GM12878 (cell line): ENCODE measurements around the gene CPNE4. TPM values are rescaled to one million over a fixed set of nuclear protein-coding genes. Genes with fewer than 3 reads are reported as not detected.

Experiments
- CHD4 ChIP-seq: fragments of 200-600 bp; sonication (generic); IDR thresholded peaks from 2 replicates; pipeline ENCODE4 v1.6.1; 2016; ENCODE audit warnings: mild to moderate bottlenecking
- CREM ChIP-seq: IDR thresholded peaks from 2 replicates; pipeline ENCODE4 v1.6.1; 2014; ENCODE audit warnings: antibody characterized with exemption, low read depth
- HDGF ChIP-seq: fragments of 450-650 bp; IDR thresholded peaks from 2 replicates; pipeline ENCODE4 v1.6.1; 2016; ENCODE audit warnings: antibody characterized with exemption
- IKZF2 ChIP-seq, 2 experiments: fragments of 450-650 bp; IDR thresholded peaks; 2 replicates each; pipeline ENCODE4 v1.6.1; 2017; ENCODE audit warnings: mild to moderate bottlenecking in 2 of 2, moderate library complexity in 2 of 2
- NFYB ChIP-seq: IDR thresholded peaks from 2 replicates; pipeline ENCODE4 v1.6.1; 2011; ENCODE audit warnings: low read depth, mild to moderate bottlenecking, low read length, improper control_type of control experiment, moderate library complexity; ENCODE audit not compliant: insufficient read depth
- NRF1 ChIP-seq: conservative IDR thresholded peaks from 2 replicates; pipeline ENCODE4 v1.6.1; 2011; ENCODE audit warnings: mild to moderate bottlenecking, low read depth, low read length, improper control_type of control experiment
- RAD21 ChIP-seq: IDR thresholded peaks from 2 replicates; pipeline ENCODE4 v1.6.1; 2011; ENCODE audit warnings: mild to moderate bottlenecking, low read depth, low read length, moderate library complexity; ENCODE audit not compliant: insufficient read depth
- RB1 ChIP-seq: fragments of 450-650 bp; formaldehyde crosslinking; IDR thresholded peaks from 2 replicates; pipeline ENCODE4 v1.6.1; 2017; ENCODE audit warnings: mild to moderate bottlenecking, borderline replicate concordance
- RBBP5 ChIP-seq: fragments of 200-600 bp; sonication (generic); conservative IDR thresholded peaks from 2 replicates; pipeline ENCODE4 v1.6.1; 2016
- SMARCA5 ChIP-seq: fragments of 450-650 bp; IDR thresholded peaks from 2 replicates; pipeline ENCODE4 v1.6.1; 2017; ENCODE audit warnings: mild to moderate bottlenecking
- SUPT20H ChIP-seq: IDR thresholded peaks from 2 replicates; pipeline ENCODE4 v1.6.1; 2011; ENCODE audit warnings: low read depth, mild to moderate bottlenecking, low read length, moderate library complexity, borderline replicate concordance; ENCODE audit not compliant: control insufficient read depth
- ZNF24 ChIP-seq: fragments of 450-650 bp; IDR thresholded peaks from 2 replicates; pipeline ENCODE4 v1.6.1; 2017; ENCODE audit warnings: antibody characterized with exemption, mild to moderate bottlenecking
- ZNF274 ChIP-seq: IDR thresholded peaks from one replicate; pipeline ENCODE4 v1.8.0; 2011; ENCODE audit not compliant: insufficient read length, insufficient read depth
- polyA plus RNA-seq, 11 experiments: library from polyadenylated mRNA; depleted of rRNA in 4 of 11; unstranded in 6 of 11; stranded (reverse) in 5 of 11; fragments of >200 nt; fragmentation: Nextera tagmentation in 4 of 11; fragmentation: Illumina TruSeq in 1 of 11; extraction: Ambion mirVana in 4 of 11; extraction: Trizol in 1 of 11; gene quantifications; 1 replicate in 1 of 11; 2 replicates in 10 of 11; pipeline versions ENCODE4 v1.2.1 to v1.2.3, GENCODE V29; 2011 to 2016; ENCODE audit warnings: inconsistent platforms in 2 of 11, missing spikeins in 2 of 11, low read depth in 1 of 11
- total RNA-seq, 4 experiments: library from RNA; depleted of rRNA in 3 of 4; stranded (reverse); fragments of >200 nt in 3 of 4; fragmentation: Illumina TruSeq in 1 of 4; extraction: Trizol in 1 of 4; gene quantifications; 2 replicates each; pipeline versions ENCODE4 v1.2.1 to v1.2.3, GENCODE V29; 2013 to 2021
- TF ChIP-seq, protein P1 (sequence below): fragments of 450-650 bp; IDR thresholded peaks from 2 replicates; pipeline ENCODE4 v1.6.1; 2014; ENCODE audit warnings: mild to moderate bottlenecking

Gene CPNE4
- total and polyA plus RNA-seq, 10 of the 15 experiments (the other 5 are each of a cell fraction or from before 2014, with no cell fraction given), result 0.17 to 1.9 (median 0.48) TPM; not detected in 1

DNA sequence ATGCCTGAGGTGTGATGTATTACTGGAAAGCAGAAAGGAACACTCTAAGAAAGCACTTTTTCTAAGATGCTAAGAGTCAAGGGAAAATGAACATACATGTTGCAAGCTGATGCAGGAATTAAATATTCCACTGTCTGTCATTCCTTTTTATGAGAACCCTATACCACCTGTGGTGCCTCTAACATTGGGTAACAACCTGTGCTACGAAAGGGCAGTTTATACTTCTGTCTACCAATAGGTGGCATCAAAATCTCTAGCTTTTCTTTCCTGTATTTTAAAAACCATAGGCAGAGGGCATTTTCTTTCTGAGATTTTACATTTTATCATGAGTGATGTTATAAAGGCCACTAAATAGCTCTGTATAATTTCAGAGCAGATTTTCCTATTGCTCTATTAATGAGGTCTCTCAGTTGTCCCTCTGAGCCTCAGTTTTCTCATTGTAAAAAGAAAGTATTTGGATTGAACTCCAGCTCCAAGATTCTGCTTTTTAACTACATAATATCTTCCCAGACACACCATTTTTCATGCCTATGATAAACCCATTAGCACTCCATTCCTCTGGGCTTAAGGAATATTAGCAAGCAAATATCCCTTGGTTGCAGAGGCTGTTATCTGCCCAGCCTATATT is 3.5 kb upstream of the CPNE4 start (continued):
- TF ChIP-seq NRF1, result no peak
- TF ChIP-seq CHD4, result no peak
- no peak for TF ChIP-seq RB1
- no peak for TF ChIP-seq NFYB
- no peak for TF ChIP-seq ZNF24
- TF ChIP-seq IKZF2 (IDR thresholded peaks at IDR 0.05), result no peak
- TF ChIP-seq RBBP5, result no peak
- TF ChIP-seq HDGF, result no peak
- TF ChIP-seq ZNF274, result no peak
- TF ChIP-seq, protein P1, sequence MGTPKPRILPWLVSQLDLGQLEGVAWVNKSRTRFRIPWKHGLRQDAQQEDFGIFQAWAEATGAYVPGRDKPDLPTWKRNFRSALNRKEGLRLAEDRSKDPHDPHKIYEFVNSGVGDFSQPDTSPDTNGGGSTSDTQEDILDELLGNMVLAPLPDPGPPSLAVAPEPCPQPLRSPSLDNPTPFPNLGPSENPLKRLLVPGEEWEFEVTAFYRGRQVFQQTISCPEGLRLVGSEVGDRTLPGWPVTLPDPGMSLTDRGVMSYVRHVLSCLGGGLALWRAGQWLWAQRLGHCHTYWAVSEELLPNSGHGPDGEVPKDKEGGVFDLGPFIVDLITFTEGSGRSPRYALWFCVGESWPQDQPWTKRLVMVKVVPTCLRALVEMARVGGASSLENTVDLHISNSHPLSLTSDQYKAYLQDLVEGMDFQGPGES, result no peak
- no peak for TF ChIP-seq SMARCA5
- no peak for TF ChIP-seq CREM
- peak; percentile 52 for TF ChIP-seq RAD21
- TF ChIP-seq SUPT20H, result no peak
- TF ChIP-seq, all 136 proteins: peak for 3
